ENCODE data around the gene ABCD1.

DNA sequence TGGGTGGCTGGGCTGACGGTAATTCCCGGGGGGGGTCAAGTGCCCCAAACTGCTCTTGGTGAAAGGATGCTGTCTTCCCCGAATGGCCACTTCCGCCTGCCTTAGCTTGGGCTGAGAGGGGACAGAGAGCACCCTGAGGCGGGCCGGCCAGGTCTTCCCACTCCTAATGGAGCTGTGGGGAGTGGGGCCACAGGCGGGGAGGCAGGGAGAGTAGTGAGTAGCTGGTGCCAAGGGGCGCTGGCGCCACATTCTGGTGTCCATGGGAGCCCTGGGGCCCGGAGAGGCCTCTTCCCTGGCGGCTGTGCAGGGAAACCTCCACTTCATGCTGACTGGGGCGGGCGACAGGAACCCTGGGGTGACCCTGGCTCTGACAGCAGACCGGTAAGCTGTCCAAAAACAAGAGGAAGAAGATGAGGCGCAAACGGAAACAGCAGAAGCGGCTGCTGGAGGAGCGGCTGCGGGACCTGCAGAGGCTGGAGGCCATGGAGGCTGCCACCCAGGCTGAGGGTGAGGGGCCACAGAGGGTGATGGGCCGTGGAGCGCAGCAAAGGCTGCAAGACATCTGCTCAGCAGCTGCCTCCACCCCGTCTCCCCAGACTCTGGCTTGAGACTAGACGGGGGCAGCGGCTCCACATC is 58.8 kb downstream of the ABCD1 start:
- TF ChIP-seq, protein P1, sequence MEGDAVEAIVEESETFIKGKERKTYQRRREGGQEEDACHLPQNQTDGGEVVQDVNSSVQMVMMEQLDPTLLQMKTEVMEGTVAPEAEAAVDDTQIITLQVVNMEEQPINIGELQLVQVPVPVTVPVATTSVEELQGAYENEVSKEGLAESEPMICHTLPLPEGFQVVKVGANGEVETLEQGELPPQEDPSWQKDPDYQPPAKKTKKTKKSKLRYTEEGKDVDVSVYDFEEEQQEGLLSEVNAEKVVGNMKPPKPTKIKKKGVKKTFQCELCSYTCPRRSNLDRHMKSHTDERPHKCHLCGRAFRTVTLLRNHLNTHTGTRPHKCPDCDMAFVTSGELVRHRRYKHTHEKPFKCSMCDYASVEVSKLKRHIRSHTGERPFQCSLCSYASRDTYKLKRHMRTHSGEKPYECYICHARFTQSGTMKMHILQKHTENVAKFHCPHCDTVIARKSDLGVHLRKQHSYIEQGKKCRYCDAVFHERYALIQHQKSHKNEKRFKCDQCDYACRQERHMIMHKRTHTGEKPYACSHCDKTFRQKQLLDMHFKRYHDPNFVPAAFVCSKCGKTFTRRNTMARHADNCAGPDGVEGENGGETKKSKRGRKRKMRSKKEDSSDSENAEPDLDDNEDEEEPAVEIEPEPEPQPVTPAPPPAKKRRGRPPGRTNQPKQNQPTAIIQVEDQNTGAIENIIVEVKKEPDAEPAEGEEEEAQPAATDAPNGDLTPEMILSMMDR (IDR thresholded peaks at IDR 0.05) = no peak
- TF ChIP-seq POLR2A (IDR thresholded peaks at IDR 0.05) = no peak
